Osteoblast (primary cell): ENCODE results near the gene VSIR. TPM values are rescaled to one million over a fixed set of nuclear protein-coding genes. Genes with fewer than 3 reads are reported as not detected.

Experiments
- DNase-seq: peaks from one replicate; pipeline ENCODE4 v3.0.0; 2011; ENCODE audit warnings: low spot score, mixed read lengths; ENCODE audit not compliant: insufficient read length; ENCODE audit errors: missing footprints
- H2AFZ ChIP-seq: 2 replicates; pipeline ENCODE4 v1.6.0; 2011; ENCODE audit warnings: mild to moderate bottlenecking, low read length
- H3K27ac ChIP-seq: 2 replicates; pipeline ENCODE4 v1.5.1; 2011; ENCODE audit warnings: mild to moderate bottlenecking, low read depth, low read length, moderate library complexity
- H3K27me3 ChIP-seq: 2 replicates; pipeline ENCODE4 v1.6.0; 2012; ENCODE audit warnings: mild to moderate bottlenecking, control low read depth, inconsistent platforms, low read length, moderate library complexity; ENCODE audit not compliant: insufficient read depth
- H3K36me3 ChIP-seq: 2 replicates; pipeline ENCODE4 v1.5.1; 2011; ENCODE audit warnings: mild to moderate bottlenecking, low read length, control low read depth, moderate library complexity; ENCODE audit not compliant: insufficient read depth
- H3K4me1 ChIP-seq: 2 replicates; pipeline ENCODE4 v1.5.1; 2011; ENCODE audit warnings: mild to moderate bottlenecking, low read length, control low read depth, moderate library complexity; ENCODE audit not compliant: insufficient read depth
- H3K4me2 ChIP-seq: 2 replicates; pipeline ENCODE4 v1.6.0; 2011; ENCODE audit warnings: mild to moderate bottlenecking, low read length; ENCODE audit not compliant: insufficient read depth
- H3K4me3 ChIP-seq: fragments of 200-600 bp; sonication (generic); 3 replicates; pipeline ENCODE4 v1.5.1; 2012; ENCODE audit warnings: mild to moderate bottlenecking, low read length, inconsistent platforms; ENCODE audit not compliant: insufficient read depth
- H3K79me2 ChIP-seq: 2 replicates; pipeline ENCODE4 v1.6.0; 2012; ENCODE audit warnings: mild to moderate bottlenecking, low read length, control low read depth, inconsistent platforms; ENCODE audit not compliant: insufficient read depth
- H3K9me3 ChIP-seq: 2 replicates; pipeline ENCODE4 v1.5.1; 2011; ENCODE audit warnings: low read depth, low read length, control low read depth
- H4K20me1 ChIP-seq: 2 replicates; pipeline ENCODE4 v1.6.0; 2012; ENCODE audit warnings: mild to moderate bottlenecking, low read length, control low read depth; ENCODE audit not compliant: insufficient read depth
- total RNA-seq: library from RNA; depleted of rRNA; stranded (reverse); fragments of >200 nt; gene quantifications from 2 replicates; pipeline ENCODE4 v1.2.3, GENCODE V29; 2012
- TF ChIP-seq, protein P1 (sequence below): IDR thresholded peaks from 2 replicates; pipeline ENCODE4 v1.5.1; 2011; ENCODE audit warnings: mild to moderate bottlenecking, low read depth, low read length, moderate library complexity; ENCODE audit errors: extremely low read depth

VSIR gene
- total RNA-seq, 1 donor: 75.3 TPM

DNA sequence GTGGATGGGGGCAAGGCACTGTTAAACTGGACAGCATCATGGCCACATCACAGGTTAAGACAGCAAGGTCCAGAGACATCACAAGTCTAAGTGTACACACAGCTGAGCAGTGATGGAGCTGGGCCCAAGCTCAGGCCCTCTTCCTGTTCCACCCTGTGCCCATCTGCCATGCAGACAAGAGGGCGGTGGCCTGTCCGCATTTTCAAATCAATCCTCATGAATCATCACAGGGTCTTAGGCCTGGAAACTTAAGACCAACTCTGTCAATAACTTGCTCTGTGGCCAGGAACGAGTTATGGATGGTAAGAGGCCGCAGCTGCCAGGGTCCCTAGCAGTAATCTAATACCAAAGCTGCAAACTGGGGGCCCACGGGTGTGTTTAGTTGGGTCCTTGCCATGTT, 56.9 kb downstream of the VSIR start:
- Histone ChIP-seq H3K27ac (no peak overlapping the region), H3K4me3 (no peak overlapping the region), H3K4me2 (no peak overlapping the region), H3K36me3 (no peaks in the 10 kb centered on the region), H3K9me3 (no peaks in the 10 kb centered on the region), H2AFZ (no peak overlapping the region), H3K4me1 (peaks cover 22% of the 10 kb centered on the region), H3K79me2 (no peaks in the 10 kb centered on the region), H4K20me1 (no peaks in the 10 kb centered on the region), H3K27me3 (no peaks in the 10 kb centered on the region)
- TF ChIP-seq, protein P1, sequence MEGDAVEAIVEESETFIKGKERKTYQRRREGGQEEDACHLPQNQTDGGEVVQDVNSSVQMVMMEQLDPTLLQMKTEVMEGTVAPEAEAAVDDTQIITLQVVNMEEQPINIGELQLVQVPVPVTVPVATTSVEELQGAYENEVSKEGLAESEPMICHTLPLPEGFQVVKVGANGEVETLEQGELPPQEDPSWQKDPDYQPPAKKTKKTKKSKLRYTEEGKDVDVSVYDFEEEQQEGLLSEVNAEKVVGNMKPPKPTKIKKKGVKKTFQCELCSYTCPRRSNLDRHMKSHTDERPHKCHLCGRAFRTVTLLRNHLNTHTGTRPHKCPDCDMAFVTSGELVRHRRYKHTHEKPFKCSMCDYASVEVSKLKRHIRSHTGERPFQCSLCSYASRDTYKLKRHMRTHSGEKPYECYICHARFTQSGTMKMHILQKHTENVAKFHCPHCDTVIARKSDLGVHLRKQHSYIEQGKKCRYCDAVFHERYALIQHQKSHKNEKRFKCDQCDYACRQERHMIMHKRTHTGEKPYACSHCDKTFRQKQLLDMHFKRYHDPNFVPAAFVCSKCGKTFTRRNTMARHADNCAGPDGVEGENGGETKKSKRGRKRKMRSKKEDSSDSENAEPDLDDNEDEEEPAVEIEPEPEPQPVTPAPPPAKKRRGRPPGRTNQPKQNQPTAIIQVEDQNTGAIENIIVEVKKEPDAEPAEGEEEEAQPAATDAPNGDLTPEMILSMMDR: no peak
- DNase-seq: no peak

DNA sequence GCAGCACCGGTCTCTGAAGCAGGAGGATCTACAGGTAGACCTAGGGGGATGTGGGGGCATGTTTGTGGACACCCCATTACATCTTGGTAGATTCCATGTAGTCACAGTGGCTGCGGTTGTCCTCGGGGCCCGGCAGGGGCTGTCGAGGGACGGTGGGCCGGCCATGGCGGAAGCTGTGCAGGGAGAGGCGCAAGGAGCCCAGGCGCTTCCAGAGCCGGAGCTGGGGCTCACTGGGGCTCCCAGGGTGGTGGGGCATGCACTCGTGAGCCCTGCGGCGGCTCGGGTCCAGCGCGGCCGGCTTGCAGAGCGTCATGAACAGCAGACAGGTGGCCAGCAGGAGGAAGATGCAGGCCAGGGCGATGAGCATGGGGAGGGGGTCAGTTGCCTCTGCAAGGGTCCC, 57.5 kb downstream of the VSIR start:
- DNase-seq: no peak
- Histone ChIP-seq H3K9me3 (no peaks in the 10 kb centered on the region), H3K4me1 (peaks cover 22% of the 10 kb centered on the region), H3K79me2 (no peaks in the 10 kb centered on the region), H3K4me2 (no peak overlapping the region), H3K27ac (no peak overlapping the region), H4K20me1 (no peaks in the 10 kb centered on the region), H2AFZ (no peak overlapping the region), H3K4me3 (no peak overlapping the region), H3K36me3 (no peaks in the 10 kb centered on the region), H3K27me3 (no peaks in the 10 kb centered on the region)
- TF ChIP-seq, protein P1: no peak

DNA sequence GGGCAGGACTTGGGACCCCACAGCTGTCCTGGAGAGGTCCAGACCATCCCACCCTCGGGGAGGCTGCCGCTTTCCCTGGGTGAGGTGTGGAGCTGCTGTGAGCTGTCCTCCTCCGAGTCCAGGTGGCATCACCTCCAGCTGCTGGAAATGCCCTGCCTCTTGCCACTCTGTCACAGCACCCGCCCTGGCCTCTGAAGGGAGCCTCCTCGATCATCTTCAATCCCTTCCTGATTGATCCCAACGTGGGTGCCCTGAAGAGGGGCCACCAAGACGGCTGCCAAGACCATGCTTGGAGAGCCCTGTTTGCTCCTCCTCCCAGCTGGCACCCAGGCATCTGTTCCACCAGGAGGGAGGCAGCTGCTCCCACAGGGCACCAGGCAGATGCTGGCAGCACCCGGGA, 58.3 kb downstream of the VSIR start:
- Histone ChIP-seq H3K27me3 (no peaks in the 10 kb centered on the region), H4K20me1 (no peaks in the 10 kb centered on the region), H3K4me2 (no peak overlapping the region), H3K4me1 (peaks cover 22% of the 10 kb centered on the region), H3K36me3 (no peaks in the 10 kb centered on the region), H2AFZ (no peak overlapping the region), H3K4me3 (no peak overlapping the region), H3K79me2 (no peaks in the 10 kb centered on the region), H3K27ac (no peak overlapping the region), H3K9me3 (no peaks in the 10 kb centered on the region)
- TF ChIP-seq, protein P1: no peak
- no peak for DNase-seq

DNA sequence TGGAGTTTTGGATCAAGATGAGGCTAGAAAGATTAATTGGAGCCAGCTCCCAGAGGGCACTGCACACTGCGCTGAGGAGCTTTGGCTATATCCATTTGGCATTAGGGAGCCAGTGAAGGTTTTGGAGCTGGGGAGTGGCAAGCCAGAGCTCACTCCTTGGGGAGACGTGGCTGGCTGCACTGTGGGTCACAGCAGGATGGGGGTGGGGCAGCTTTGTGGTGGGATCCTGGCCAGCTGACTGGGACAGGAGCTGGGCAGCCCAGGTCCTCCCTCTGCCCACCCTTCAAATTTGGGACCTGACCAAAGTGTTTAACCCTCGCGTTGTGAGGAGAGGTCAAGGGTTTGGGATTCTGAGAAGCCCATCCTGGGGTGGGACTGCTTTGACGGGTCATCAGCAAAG, 58.7 kb downstream of the VSIR start:
- H3K27me3 ChIP-seq: no peaks in the 10 kb centered on the region
- TF ChIP-seq, protein P1: no peak
- H3K36me3 ChIP-seq: no peaks in the 10 kb centered on the region
- peak overlapping the region; percentile 66 for H3K4me2 ChIP-seq
- peak overlapping the region; percentile 97 for H2AFZ ChIP-seq
- H3K4me3 ChIP-seq: no peak overlapping the region
- no peaks in the 10 kb centered on the region for H3K9me3 ChIP-seq
- peak overlapping the region; percentile 90 for H3K27ac ChIP-seq
- H4K20me1 ChIP-seq: no peaks in the 10 kb centered on the region
- H3K4me1 ChIP-seq: peaks cover 22% of the 10 kb centered on the region
- DNase-seq: no peak
- no peaks in the 10 kb centered on the region for H3K79me2 ChIP-seq
